LNCAP (cell line): Measurements from ENCODE around the gene CENPU.

Experiments used
- CTCF ChIP-seq: fragments of 450-650 bp; IDR thresholded peaks from 2 replicates; pipeline ENCODE4 v1.5.1; 2017; ENCODE audit warnings: mild to moderate bottlenecking

The CENPU gene

GRCh38 chr4:184760681-184761080 lies 26.8 kb upstream of the CENPU start:
- no peak for TF ChIP-seq CTCF

- no peak for TF ChIP-seq CTCF
Observed at GRCh38 chr4:184757810-184758209, 23.9 kb upstream of the CENPU start.

- no peak for TF ChIP-seq CTCF
Observed at GRCh38 chr4:184756399-184756798, 22.5 kb upstream of the CENPU start.

- TF ChIP-seq CTCF: no peak
Observed at GRCh38 chr4:184755278-184755677, 21.4 kb upstream of the CENPU start.

- no peak for TF ChIP-seq CTCF
Observed at GRCh38 chr4:184752496-184753275, 18.8 kb upstream of the CENPU start.

GRCh38 chr4:184751585-184751956 lies 17.7 kb upstream of the CENPU start:
- TF ChIP-seq CTCF: no peak

- no peak for TF ChIP-seq CTCF
Observed at GRCh38 chr4:184750926-184751584, 17.2 kb upstream of the CENPU start.
